ENCODE results near the gene WWC2. TPM values are rescaled to one million over a fixed set of nuclear protein-coding genes. Genes with fewer than 3 reads are reported as not detected.

The WWC2 gene
- polyA plus RNA-seq, 4 donors, result 0.22 to 15.6 (median 2.1) TPM

DNA sequence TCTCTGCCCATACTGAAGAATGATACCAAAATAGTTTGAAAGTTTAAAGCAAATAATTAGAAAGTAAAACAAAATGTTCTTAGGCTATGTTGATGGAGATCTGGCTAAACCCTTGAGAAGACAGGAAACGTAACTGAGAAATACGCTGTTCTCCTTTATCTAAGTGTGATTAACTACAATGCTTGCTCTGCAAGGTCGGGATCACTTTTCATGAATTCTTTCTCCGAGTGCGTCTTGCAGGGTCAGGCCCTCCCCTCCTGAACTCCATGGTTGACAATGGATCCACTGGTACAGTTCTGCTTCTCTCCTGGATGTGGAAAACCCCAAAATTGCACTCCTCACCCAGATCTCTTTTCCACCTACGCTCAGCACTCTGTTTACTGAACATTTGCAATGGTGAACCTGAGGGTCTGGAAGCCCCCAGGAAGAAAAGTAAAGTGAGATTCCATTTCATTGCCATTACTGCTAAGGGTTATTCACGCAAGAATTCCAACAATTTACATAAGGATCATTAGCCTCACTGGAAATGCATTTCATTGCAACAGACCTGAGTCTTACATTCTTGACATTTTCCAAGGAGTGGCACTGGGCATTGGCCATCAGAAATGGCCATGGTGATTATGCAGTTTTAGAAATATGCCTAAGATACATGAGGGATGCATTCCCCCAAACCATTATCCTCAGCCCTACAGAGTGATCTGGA, 24.6 kb upstream of the WWC2 start:
- no peaks in the 10 kb centered on the region for H3K27me3 ChIP-seq (ENCODE audit: control insufficient read depth in 3 of 3, insufficient read depth in 3 of 3, low read length in 3 of 3)
- no peak for DNase-seq
- H3K36me3 ChIP-seq (ENCODE audit: control insufficient read depth in 3 of 3, insufficient read depth in 2 of 3, low read depth in 1 of 3, low read length in 3 of 3), result no peaks in the 10 kb centered on the region
- no peak overlapping the region for H3K4me3 ChIP-seq (ENCODE audit: low read depth in 1 of 3, low read length in 3 of 3)
- H3K27ac ChIP-seq (ENCODE audit: low read depth in 1 of 3, low read length in 2 of 3), result no peak overlapping the region
- H3K4me1 ChIP-seq (ENCODE audit: control insufficient read depth in 3 of 3, insufficient read depth in 2 of 3, low read depth in 1 of 3, low read length in 2 of 3), result no peaks in the 10 kb centered on the region
- FAIRE-seq, result no peak
- WGBS, 3 donors, result 76 to 82% (median 82%) methylated on average over 7 of the region's 7 CpGs
- H3K9me3 ChIP-seq (ENCODE audit: control insufficient read depth in 2 of 2, insufficient read depth in 1 of 2, low read depth in 1 of 2, low read length in 1 of 2), result peaks cover 0 to 11% of the 10 kb centered on the region in 2 donors

- Histone ChIP-seq H3K9me3 (ENCODE audit: control insufficient read depth in 2 of 2, insufficient read depth in 1 of 2, low read depth in 1 of 2, low read length in 1 of 2) (no peaks in the 10 kb centered on the region), H3K27ac (ENCODE audit: low read depth in 1 of 3, low read length in 2 of 3) (no peak overlapping the region), H3K4me1 (ENCODE audit: control insufficient read depth in 3 of 3, insufficient read depth in 2 of 3, low read depth in 1 of 3, low read length in 2 of 3) (no peaks in the 10 kb centered on the region), H3K36me3 (ENCODE audit: control insufficient read depth in 3 of 3, insufficient read depth in 2 of 3, low read depth in 1 of 3, low read length in 3 of 3) (no peaks in the 10 kb centered on the region), H3K27me3 (ENCODE audit: control insufficient read depth in 3 of 3, insufficient read depth in 3 of 3, low read length in 3 of 3) (no peaks in the 10 kb centered on the region), H3K4me3 (ENCODE audit: low read depth in 1 of 3, low read length in 3 of 3) (no peak overlapping the region)
- DNase-seq (no peak), FAIRE-seq (no peak)
- 95 to 97% (median 95%) methylated on average over 13 of the region's 13 CpGs for WGBS, 3 donors
Observed at GRCh38 chr4:183078634-183079033, 20.4 kb upstream of the WWC2 start.

- H3K27me3 ChIP-seq (ENCODE audit: control insufficient read depth in 3 of 3, insufficient read depth in 3 of 3, low read length in 3 of 3), result no peaks in the 10 kb centered on the region
- no peaks in the 10 kb centered on the region for H3K9me3 ChIP-seq (ENCODE audit: control insufficient read depth in 2 of 2, insufficient read depth in 1 of 2, low read depth in 1 of 2, low read length in 1 of 2)
- H3K4me1 ChIP-seq (ENCODE audit: control insufficient read depth in 3 of 3, insufficient read depth in 2 of 3, low read depth in 1 of 3, low read length in 2 of 3), result no peaks in the 10 kb centered on the region
- no peak overlapping the region for H3K4me3 ChIP-seq (ENCODE audit: low read depth in 1 of 3, low read length in 3 of 3)
- H3K36me3 ChIP-seq (ENCODE audit: control insufficient read depth in 3 of 3, insufficient read depth in 2 of 3, low read depth in 1 of 3, low read length in 3 of 3), result no peaks in the 10 kb centered on the region
- 15 to 43% (median 26%) methylated on average over 4 of the region's 4 CpGs for WGBS, 3 donors
- H3K27ac ChIP-seq (ENCODE audit: low read depth in 1 of 3, low read length in 2 of 3), result no peak overlapping the region
- DNase-seq (no peak), FAIRE-seq (no peak)
Observed at GRCh38 chr4:183080372-183081115, 18.5 kb upstream of the WWC2 start.

GRCh38 chr4:183081116-183081469, 18.0 kb upstream of the WWC2 start:
- no peak for FAIRE-seq
- H3K9me3 ChIP-seq (ENCODE audit: control insufficient read depth in 2 of 2, insufficient read depth in 1 of 2, low read depth in 1 of 2, low read length in 1 of 2), result no peaks in the 10 kb centered on the region
- no peaks in the 10 kb centered on the region for H3K4me1 ChIP-seq (ENCODE audit: control insufficient read depth in 3 of 3, insufficient read depth in 2 of 3, low read depth in 1 of 3, low read length in 2 of 3)
- H3K4me3 ChIP-seq (ENCODE audit: low read depth in 1 of 3, low read length in 3 of 3), result no peak overlapping the region
- no peak overlapping the region for H3K27ac ChIP-seq (ENCODE audit: low read depth in 1 of 3, low read length in 2 of 3)
- 5 to 34% (median 13%) methylated on average over 3 of the region's 3 CpGs for WGBS, 3 donors
- H3K36me3 ChIP-seq (ENCODE audit: control insufficient read depth in 3 of 3, insufficient read depth in 2 of 3, low read depth in 1 of 3, low read length in 3 of 3), result no peaks in the 10 kb centered on the region
- DNase-seq, result no peak
- H3K27me3 ChIP-seq (ENCODE audit: control insufficient read depth in 3 of 3, insufficient read depth in 3 of 3, low read length in 3 of 3), result no peaks in the 10 kb centered on the region

- H3K36me3 ChIP-seq (ENCODE audit: control insufficient read depth in 3 of 3, insufficient read depth in 2 of 3, low read depth in 1 of 3, low read length in 3 of 3), result no peaks in the 10 kb centered on the region
- no peak overlapping the region for H3K4me3 ChIP-seq (ENCODE audit: low read depth in 1 of 3, low read length in 3 of 3)
- H3K4me1 ChIP-seq (ENCODE audit: control insufficient read depth in 3 of 3, insufficient read depth in 2 of 3, low read depth in 1 of 3, low read length in 2 of 3), result no peaks in the 10 kb centered on the region
- FAIRE-seq, result no peak
- no peaks in the 10 kb centered on the region for H3K27me3 ChIP-seq (ENCODE audit: control insufficient read depth in 3 of 3, insufficient read depth in 3 of 3, low read length in 3 of 3)
- H3K27ac ChIP-seq (ENCODE audit: low read depth in 1 of 3, low read length in 2 of 3), result no peak overlapping the region
- peak in 1 of 2 donors; percentile 49 for DNase-seq
- WGBS, 3 donors, result 35 to 72% (median 63%) methylated on average over 3 of the region's 3 CpGs
- no peaks in the 10 kb centered on the region for H3K9me3 ChIP-seq (ENCODE audit: control insufficient read depth in 2 of 2, insufficient read depth in 1 of 2, low read depth in 1 of 2, low read length in 1 of 2)
Observed at GRCh38 chr4:183082053-183082452, 17.0 kb upstream of the WWC2 start.

- Histone ChIP-seq H3K27ac (ENCODE audit: low read depth in 1 of 3, low read length in 2 of 3) (no peak overlapping the region), H3K4me3 (ENCODE audit: low read depth in 1 of 3, low read length in 3 of 3) (no peak overlapping the region), H3K36me3 (ENCODE audit: control insufficient read depth in 3 of 3, insufficient read depth in 2 of 3, low read depth in 1 of 3, low read length in 3 of 3) (no peaks in the 10 kb centered on the region), H3K27me3 (ENCODE audit: control insufficient read depth in 3 of 3, insufficient read depth in 3 of 3, low read length in 3 of 3) (peaks cover 0 to 18% (median 2%) of the 10 kb centered on the region in 3 donors), H3K4me1 (ENCODE audit: control insufficient read depth in 3 of 3, insufficient read depth in 2 of 3, low read depth in 1 of 3, low read length in 2 of 3) (peaks cover 0 to 16% (median 0%) of the 10 kb centered on the region in 3 donors), H3K9me3 (ENCODE audit: control insufficient read depth in 2 of 2, insufficient read depth in 1 of 2, low read depth in 1 of 2, low read length in 1 of 2) (peaks cover 0 to 6% of the 10 kb centered on the region in 2 donors)
- WGBS, 3 donors, result 16 to 51% (median 43%) methylated on average over 6 of the region's 6 CpGs
- DNase-seq, result peak in 1 of 2 donors; percentile 25
- FAIRE-seq, result no peak
Observed at GRCh38 chr4:183094393-183095198, 4.5 kb upstream of the WWC2 start.

DNA sequence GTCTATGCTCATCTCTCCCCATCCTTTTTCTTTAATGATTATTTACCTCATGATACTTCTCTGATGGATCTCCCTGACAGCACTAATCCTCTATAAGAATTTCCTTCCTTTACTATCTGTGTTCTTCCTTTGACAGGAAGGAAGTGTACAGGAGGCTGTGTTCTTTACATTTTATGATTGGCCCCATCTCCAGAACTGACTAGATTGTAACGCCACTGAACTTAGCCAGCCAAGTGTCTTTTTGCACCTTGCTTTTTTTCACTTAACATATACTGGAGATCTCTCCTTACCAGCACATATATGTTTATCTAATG, 3.9 kb upstream of the WWC2 start:
- no peak for DNase-seq
- no peak overlapping the region for H3K27ac ChIP-seq (ENCODE audit: low read depth in 1 of 3, low read length in 2 of 3)
- peaks cover 0 to under 1% of the 10 kb centered on the region in 2 donors for H3K9me3 ChIP-seq (ENCODE audit: control insufficient read depth in 2 of 2, insufficient read depth in 1 of 2, low read depth in 1 of 2, low read length in 1 of 2)
- no peaks in the 10 kb centered on the region for H3K36me3 ChIP-seq (ENCODE audit: control insufficient read depth in 3 of 3, insufficient read depth in 2 of 3, low read depth in 1 of 3, low read length in 3 of 3)
- no peak for FAIRE-seq
- WGBS, 3 donors, result 16 to 45% (median 31%) methylated on average over 1 of the region's 1 CpG
- no peak overlapping the region for H3K4me3 ChIP-seq (ENCODE audit: low read depth in 1 of 3, low read length in 3 of 3)
- H3K27me3 ChIP-seq (ENCODE audit: control insufficient read depth in 3 of 3, insufficient read depth in 3 of 3, low read length in 3 of 3), result peaks cover 0 to 21% (median 2%) of the 10 kb centered on the region in 3 donors
- H3K4me1 ChIP-seq (ENCODE audit: control insufficient read depth in 3 of 3, insufficient read depth in 2 of 3, low read depth in 1 of 3, low read length in 2 of 3), result peaks cover 0 to 16% (median 4%) of the 10 kb centered on the region in 3 donors

DNA sequence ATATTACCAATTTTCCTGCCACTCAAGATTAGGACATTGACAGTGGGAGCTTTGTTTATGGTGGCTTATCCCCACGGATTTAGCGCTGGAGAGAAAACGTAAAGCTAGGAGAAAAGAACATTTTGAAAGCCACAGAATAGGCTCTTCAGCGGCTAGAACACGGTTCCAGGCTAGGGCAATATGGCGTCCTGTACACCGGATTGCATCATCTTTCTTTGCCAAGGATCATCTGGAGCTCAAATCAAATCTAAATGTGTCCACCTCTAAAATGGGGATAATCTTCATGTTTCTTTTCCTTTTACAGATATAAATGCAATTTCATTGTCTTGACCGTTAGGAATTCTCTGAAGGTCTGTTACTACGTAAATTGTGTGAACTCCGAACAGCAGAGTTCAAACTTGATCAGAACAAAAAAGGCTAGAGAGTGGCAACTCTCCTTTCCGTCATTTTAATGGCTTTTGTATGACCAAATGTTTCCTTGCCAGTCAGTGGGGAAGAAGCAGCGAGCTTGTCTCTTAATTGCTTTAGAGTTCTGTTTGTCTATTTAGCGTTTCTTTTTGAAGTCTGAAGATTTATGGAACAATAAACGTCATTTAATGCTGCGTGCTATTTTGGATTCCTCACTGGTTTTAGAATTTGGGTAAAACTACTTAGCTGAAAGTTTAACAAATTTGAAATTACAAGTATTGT, 2.6 kb upstream of the WWC2 start:
- FAIRE-seq (no peak), DNase-seq (no peak)
- 46 to 75% (median 62%) methylated on average over 15 of the region's 15 CpGs for WGBS, 3 donors
- no peaks in the 10 kb centered on the region for H3K36me3 ChIP-seq (ENCODE audit: control insufficient read depth in 3 of 3, insufficient read depth in 2 of 3, low read depth in 1 of 3, low read length in 3 of 3)
- no peak overlapping the region for H3K4me3 ChIP-seq (ENCODE audit: low read depth in 1 of 3, low read length in 3 of 3)
- no peak overlapping the region for H3K27ac ChIP-seq (ENCODE audit: low read depth in 1 of 3, low read length in 2 of 3)
- H3K4me1 ChIP-seq (ENCODE audit: control insufficient read depth in 3 of 3, insufficient read depth in 2 of 3, low read depth in 1 of 3, low read length in 2 of 3), result peaks cover 0 to 20% (median 4%) of the 10 kb centered on the region in 3 donors
- peaks cover 0 to 21% (median 2%) of the 10 kb centered on the region in 3 donors for H3K27me3 ChIP-seq (ENCODE audit: control insufficient read depth in 3 of 3, insufficient read depth in 3 of 3, low read length in 3 of 3)
- H3K9me3 ChIP-seq (ENCODE audit: control insufficient read depth in 2 of 2, insufficient read depth in 1 of 2, low read depth in 1 of 2, low read length in 1 of 2), result no peaks in the 10 kb centered on the region
